ENCODE data around the gene TFDP3.

The TFDP3 gene

DNA sequence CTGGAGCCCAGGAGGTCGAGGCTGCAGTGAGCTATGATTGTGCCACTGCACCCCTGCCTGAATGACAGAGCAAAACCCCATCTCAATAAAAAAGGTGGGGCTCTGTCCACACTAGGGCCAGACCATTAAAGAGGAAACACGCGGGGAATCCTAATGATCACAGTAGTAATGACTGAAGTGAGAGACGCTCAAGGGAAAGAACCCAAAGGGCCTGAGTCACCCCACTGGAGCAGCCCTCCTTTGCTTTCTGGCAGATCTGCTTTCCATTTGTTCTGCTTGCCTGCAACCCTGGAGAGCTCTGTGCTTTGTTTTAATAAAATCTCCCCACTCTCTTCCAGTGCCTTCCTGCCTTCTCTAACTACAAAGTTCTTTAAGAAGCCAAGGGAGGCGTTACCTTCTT, 5.0 kb downstream of the TFDP3 start:
- no peak for TF ChIP-seq FOXP2 (optimal IDR thresholded peaks at IDR 0.05; ENCODE audit: control extremely low read depth, extremely low read length, insufficient read depth)
- no peak for TF ChIP-seq EZH2 (IDR thresholded peaks at IDR 0.05)
- no peak for TF ChIP-seq POLR2AphosphoS5 (IDR thresholded peaks at IDR 0.05; ENCODE audit: borderline replicate concordance, low read depth, low read length)
- 0 out of 2 replicates have a peak overlapping the region, but pooled peaks have one; percentile 31 for H3K27ac ChIP-seq
- H3K9me3 ChIP-seq (ENCODE audit: low read depth, low read length), result no peaks in the 10 kb centered on the region
- no peak overlapping the region for H3K4me3 ChIP-seq
- no peak overlapping the region for H3K9ac ChIP-seq (ENCODE audit: insufficient read length)
- no peak for DNase-seq (ENCODE audit: low read depth, low spot score)
- no peaks in the 10 kb centered on the region for H3K36me3 ChIP-seq (ENCODE audit: insufficient read depth, low read length)

GRCh38 chrX:133207751-133208150, 10.4 kb downstream of the TFDP3 start:
- Histone ChIP-seq H3K27ac (no peak overlapping the region), H3K36me3 (ENCODE audit: insufficient read depth, low read length) (no peaks in the 10 kb centered on the region), H3K9me3 (ENCODE audit: low read depth, low read length) (no peaks in the 10 kb centered on the region), H3K4me3 (no peak overlapping the region), H3K9ac (ENCODE audit: insufficient read length) (no peak overlapping the region)
- no peak for DNase-seq (ENCODE audit: low read depth, low spot score)
- TF ChIP-seq POLR2AphosphoS5 (IDR thresholded peaks at IDR 0.05; ENCODE audit: borderline replicate concordance, low read depth, low read length) (no peak), EZH2 (IDR thresholded peaks at IDR 0.05) (no peak), FOXP2 (optimal IDR thresholded peaks at IDR 0.05; ENCODE audit: control extremely low read depth, extremely low read length, insufficient read depth) (no peak)

GRCh38 chrX:133191739-133192039, 26.5 kb downstream of the TFDP3 start:
- Histone ChIP-seq H3K36me3 (ENCODE audit: insufficient read depth, low read length) (no peaks in the 10 kb centered on the region), H3K4me3 (no peak overlapping the region), H3K9ac (ENCODE audit: insufficient read length) (no peak overlapping the region), H3K27ac (no peak overlapping the region), H3K9me3 (ENCODE audit: low read depth, low read length) (no peaks in the 10 kb centered on the region)
- DNase-seq (ENCODE audit: low read depth, low spot score), result no peak
- TF ChIP-seq FOXP2 (optimal IDR thresholded peaks at IDR 0.05; ENCODE audit: control extremely low read depth, extremely low read length, insufficient read depth) (no peak), EZH2 (IDR thresholded peaks at IDR 0.05) (no peak), POLR2AphosphoS5 (IDR thresholded peaks at IDR 0.05; ENCODE audit: borderline replicate concordance, low read depth, low read length) (no peak)

DNA sequence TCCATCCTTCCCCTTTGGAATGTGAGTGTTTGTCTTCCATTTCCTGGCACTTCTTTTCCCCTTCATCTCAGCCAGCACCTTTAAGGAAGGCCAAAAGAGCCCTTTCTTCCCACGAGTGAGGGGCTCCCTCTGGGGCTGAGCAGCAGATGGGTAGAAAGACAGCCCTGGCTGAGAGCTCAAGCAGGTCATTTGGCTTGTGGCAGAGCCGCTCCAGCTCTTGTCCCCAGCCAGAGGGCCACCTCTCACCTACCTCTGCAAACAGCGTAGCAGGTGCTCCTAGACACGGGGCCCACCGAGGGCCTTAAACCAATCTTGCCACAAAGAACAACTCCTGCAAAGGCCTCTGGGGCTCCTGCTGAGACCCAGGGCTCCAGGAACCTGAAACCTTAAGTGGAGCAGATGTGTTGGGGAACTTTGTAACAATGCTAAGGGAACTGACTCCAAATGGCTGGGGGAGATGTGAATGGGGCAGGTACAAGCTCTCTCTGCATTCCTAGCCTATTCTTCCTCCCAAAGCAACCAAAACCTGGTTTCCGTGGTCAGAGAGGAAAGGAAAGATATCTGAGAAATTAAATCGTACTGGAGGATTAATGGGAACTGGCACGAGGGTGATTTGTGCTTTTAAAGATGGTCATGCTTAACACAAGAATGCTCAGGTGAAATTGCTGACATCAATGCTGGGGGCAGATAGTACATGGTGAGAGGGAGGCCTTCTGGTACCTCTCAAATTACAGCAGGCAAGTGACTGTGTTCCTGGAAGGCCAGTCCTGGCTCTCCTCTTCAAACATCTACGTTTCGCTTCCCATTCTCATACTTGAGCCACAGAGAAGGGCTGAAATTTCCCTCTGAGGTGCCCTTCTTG, 27.0 kb downstream of the TFDP3 start:
- H3K9me3 ChIP-seq (ENCODE audit: low read depth, low read length), result no peaks in the 10 kb centered on the region

DNA sequence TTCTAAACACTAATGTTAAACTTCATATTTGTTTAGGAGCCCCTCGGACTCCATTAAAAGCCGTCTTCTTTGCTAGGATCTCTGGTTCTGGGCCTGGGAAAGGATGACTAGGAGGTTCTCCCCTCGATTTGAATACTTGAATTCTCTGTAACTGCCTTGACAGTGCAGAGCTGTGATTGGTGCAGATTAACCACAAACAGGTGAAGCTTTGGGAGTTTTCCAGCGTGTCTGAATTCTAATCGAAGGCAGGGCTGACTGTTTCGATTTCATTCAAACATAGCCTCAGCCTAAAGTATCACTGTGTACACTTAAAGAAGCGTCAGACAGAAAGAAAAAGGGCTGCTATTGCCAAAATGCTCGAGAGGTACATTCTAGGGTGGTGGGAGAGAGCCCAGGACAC, 29.0 kb downstream of the TFDP3 start:
- H3K36me3 ChIP-seq (ENCODE audit: insufficient read depth, low read length), result no peaks in the 10 kb centered on the region
- TF ChIP-seq POLR2AphosphoS5 (IDR thresholded peaks at IDR 0.05; ENCODE audit: borderline replicate concordance, low read depth, low read length) (no peak), FOXP2 (optimal IDR thresholded peaks at IDR 0.05; ENCODE audit: control extremely low read depth, extremely low read length, insufficient read depth) (no peak), EZH2 (IDR thresholded peaks at IDR 0.05) (no peak)
- H3K4me3 ChIP-seq, result no peak overlapping the region
- no peaks in the 10 kb centered on the region for H3K9me3 ChIP-seq (ENCODE audit: low read depth, low read length)
- no peak overlapping the region for H3K9ac ChIP-seq (ENCODE audit: insufficient read length)
- no peak for DNase-seq (ENCODE audit: low read depth, low spot score)
- H3K27ac ChIP-seq, result no peak overlapping the region

More for the DNA sequence above, 27.0 kb downstream of the TFDP3 start:
- no peak for DNase-seq (ENCODE audit: low read depth, low spot score)
- Histone ChIP-seq H3K9ac (ENCODE audit: insufficient read length) (no peak overlapping the region), H3K36me3 (ENCODE audit: insufficient read depth, low read length) (no peaks in the 10 kb centered on the region), H3K27ac (no peak overlapping the region), H3K4me3 (no peak overlapping the region)
- TF ChIP-seq EZH2 (IDR thresholded peaks at IDR 0.05), result no peak
- TF ChIP-seq POLR2AphosphoS5 (IDR thresholded peaks at IDR 0.05; ENCODE audit: borderline replicate concordance, low read depth, low read length), result no peak
- TF ChIP-seq FOXP2 (optimal IDR thresholded peaks at IDR 0.05; ENCODE audit: control extremely low read depth, extremely low read length, insufficient read depth), result no peak

GRCh38 chrX:133188631-133189030, 29.5 kb downstream of the TFDP3 start:
- no peak overlapping the region for H3K9ac ChIP-seq (ENCODE audit: insufficient read length)
- H3K36me3 ChIP-seq (ENCODE audit: insufficient read depth, low read length), result no peaks in the 10 kb centered on the region
- DNase-seq (ENCODE audit: low read depth, low spot score), result no peak
- no peak for TF ChIP-seq FOXP2 (optimal IDR thresholded peaks at IDR 0.05; ENCODE audit: control extremely low read depth, extremely low read length, insufficient read depth)
- TF ChIP-seq POLR2AphosphoS5 (IDR thresholded peaks at IDR 0.05; ENCODE audit: borderline replicate concordance, low read depth, low read length), result no peak
- TF ChIP-seq EZH2 (IDR thresholded peaks at IDR 0.05), result no peak
- no peaks in the 10 kb centered on the region for H3K9me3 ChIP-seq (ENCODE audit: low read depth, low read length)
- no peak overlapping the region for H3K4me3 ChIP-seq
- H3K27ac ChIP-seq, result no peak overlapping the region

GRCh38 chrX:133185938-133186337, 32.2 kb downstream of the TFDP3 start:
- no peak overlapping the region for H3K27ac ChIP-seq
- no peak for DNase-seq (ENCODE audit: low read depth, low spot score)
- no peaks in the 10 kb centered on the region for H3K36me3 ChIP-seq (ENCODE audit: insufficient read depth, low read length)
- H3K9ac ChIP-seq (ENCODE audit: insufficient read length), result no peak overlapping the region
- no peak for TF ChIP-seq POLR2AphosphoS5 (IDR thresholded peaks at IDR 0.05; ENCODE audit: borderline replicate concordance, low read depth, low read length)
- no peak for TF ChIP-seq EZH2 (IDR thresholded peaks at IDR 0.05)
- no peak for TF ChIP-seq FOXP2 (optimal IDR thresholded peaks at IDR 0.05; ENCODE audit: control extremely low read depth, extremely low read length, insufficient read depth)
- H3K4me3 ChIP-seq, result no peak overlapping the region
- no peaks in the 10 kb centered on the region for H3K9me3 ChIP-seq (ENCODE audit: low read depth, low read length)

DNA sequence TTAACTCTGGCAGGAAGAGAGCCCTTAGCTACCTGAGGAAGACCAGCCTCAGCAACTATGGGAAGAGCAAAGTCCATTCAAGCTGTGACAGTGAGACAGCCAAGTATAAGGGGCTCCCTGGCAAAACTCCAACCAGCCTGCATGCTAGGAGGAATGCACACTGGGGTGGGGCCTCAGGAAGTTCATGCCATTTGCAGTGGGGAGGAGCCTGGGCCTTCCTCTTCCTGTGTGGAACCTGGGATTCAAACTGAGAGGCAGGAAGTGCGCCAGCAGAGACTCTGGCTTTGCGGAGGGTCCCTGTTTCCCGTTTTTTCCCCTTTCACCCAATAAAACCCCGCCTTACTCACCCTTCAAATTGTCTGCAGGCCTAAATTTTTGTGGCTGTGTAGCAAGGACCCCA, 33.0 kb downstream of the TFDP3 start:
- Histone ChIP-seq H3K4me3 (no peak overlapping the region), H3K27ac (no peak overlapping the region), H3K36me3 (ENCODE audit: insufficient read depth, low read length) (no peaks in the 10 kb centered on the region), H3K9me3 (ENCODE audit: low read depth, low read length) (no peaks in the 10 kb centered on the region), H3K9ac (ENCODE audit: insufficient read length) (no peak overlapping the region)
- no peak for TF ChIP-seq POLR2AphosphoS5 (IDR thresholded peaks at IDR 0.05; ENCODE audit: borderline replicate concordance, low read depth, low read length)
- TF ChIP-seq EZH2 (IDR thresholded peaks at IDR 0.05), result no peak
- no peak for TF ChIP-seq FOXP2 (optimal IDR thresholded peaks at IDR 0.05; ENCODE audit: control extremely low read depth, extremely low read length, insufficient read depth)
- no peak for DNase-seq (ENCODE audit: low read depth, low spot score)
